K562 (cell line): Measurements from ENCODE around the gene ACVR1C. TPM values are rescaled to one million over a fixed set of nuclear protein-coding genes. Genes with fewer than 3 reads are reported as not detected.

ENCODE experiments used
- ATAC-seq: fragments of 200-7000 bp; cut with Tn5 transposase; 3 replicates; pipeline ENCODE4 v1.9.1; 2020; ENCODE audit warnings: moderate library complexity
- BruUV-seq: library from RNA; stranded (reverse); fragments of 400-500 nt; replicated peaks from 2 replicates; lab custom pipeline; 2021; lab: Mats Ljungman, UMichigan
- CTCF ChIA-PET: fragments of 300-600 bp; formaldehyde crosslinking; extraction: SDS; loops from one replicate; lab custom pipeline; 2021; ENCODE audit warnings: low intra/inter-chr PET ratio; lab: Yijun Ruan, JAX
- POLR2A ChIA-PET: fragments of 300-600, 350-650 bp; sonication (Branson Sonifier 250); formaldehyde crosslinking; extraction: SDS; loops from one replicate; lab custom pipeline; 2021; ENCODE audit warnings: antibody characterized with exemption, inconsistent platforms; lab: Yijun Ruan, JAX
- DNase-seq, 4 experiments: peaks; one replicate each; pipeline versions ENCODE4 v3.0.0 to v3.0.0-alpha.2; 2011 to 2018; ENCODE audit warnings: low spot score in 3 of 4, mixed read lengths in 3 of 4; ENCODE audit errors: extremely low read depth in 1 of 4
- FAIRE-seq: peaks from 2 replicates; lab custom pipeline; 2011; peaks lifted over from hg19 to GRCh38; lab: Jason Lieb, UNC
- H2AFZ ChIP-seq: 2 replicates; pipeline ENCODE4 v1.6.0; 2011; ENCODE audit warnings: low read depth, low read length, control low read depth, inconsistent platforms
- H3K27ac ChIP-seq: fragments of 200-600 bp; 3 replicates; pipeline ENCODE4 v1.8.0; 2011; ENCODE audit warnings: low read depth, mild to moderate bottlenecking, control low read depth, inconsistent platforms, low read length, moderate library complexity, mixed read lengths; ENCODE audit errors: extremely low read depth
- H3K27me3 ChIP-seq, 2 experiments: fragments of 300-600 bp in 1 of 2; 2 replicates in 1 of 2; 3 replicates in 1 of 2; pipeline versions ENCODE4 v1.6.0 to v1.8.0; 2011; ENCODE audit warnings: inconsistent platforms in 2 of 2, low read length in 2 of 2, mild to moderate bottlenecking in 1 of 2, mixed read lengths in 1 of 2, moderate library complexity in 1 of 2; ENCODE audit not compliant: control insufficient read depth in 2 of 2, insufficient read depth in 2 of 2
- H3K36me3 ChIP-seq: fragments of 300-600 bp; 3 replicates; pipeline ENCODE4 v1.8.0; 2011; ENCODE audit warnings: mild to moderate bottlenecking, low read length, inconsistent platforms; ENCODE audit not compliant: control insufficient read depth, insufficient read depth
- H3K4me1 ChIP-seq, 2 experiments: fragments of 200-600 bp in 1 of 2; replicated peaks in 1 of 2; 2 replicates in 1 of 2; 3 replicates in 1 of 2; pipeline versions ENCODE4 v1.5.1 to v1.8.0; 2011; ENCODE audit warnings: inconsistent platforms in 2 of 2, low read length in 2 of 2, mild to moderate bottlenecking in 1 of 2, mixed read lengths in 1 of 2, moderate library complexity in 1 of 2; ENCODE audit not compliant: control insufficient read depth in 2 of 2, insufficient read depth in 2 of 2
- H3K4me2 ChIP-seq: 2 replicates; pipeline ENCODE4 v1.6.1; 2011; ENCODE audit warnings: low read length, control low read depth, inconsistent platforms, mixed read lengths; ENCODE audit not compliant: insufficient read depth
- H3K4me3 ChIP-seq: fragments of 200-600 bp; sonication (generic), shearing (Covaris generic); 2 replicates; pipeline ENCODE4 v1.5.1; 2016; ENCODE audit warnings: control low read depth, inconsistent platforms
- H3K79me2 ChIP-seq: fragments of 200-600 bp; 3 replicates; pipeline ENCODE4 v1.8.0; 2011; ENCODE audit warnings: low read length, inconsistent platforms; ENCODE audit not compliant: control insufficient read depth, insufficient read depth
- H3K9ac ChIP-seq, 2 experiments: 2 replicates each; pipeline versions ENCODE4 v1.6.0 to v1.6.1; 2011; ENCODE audit warnings: low read depth in 2 of 2, low read length in 2 of 2, control low read depth in 1 of 2, inconsistent platforms in 1 of 2, mild to moderate bottlenecking in 1 of 2, mixed read lengths in 1 of 2; ENCODE audit not compliant: insufficient read depth in 1 of 2
- H3K9me1 ChIP-seq: one replicate; pipeline ENCODE4 v1.6.0; 2011; ENCODE audit warnings: inconsistent platforms, mild to moderate bottlenecking, low read length, moderate library complexity; ENCODE audit not compliant: control insufficient read depth, insufficient read depth
- H3K9me3 ChIP-seq: replicated peaks from 2 replicates; pipeline ENCODE4 v1.5.1; 2011; ENCODE audit warnings: low read depth, low read length, inconsistent platforms; ENCODE audit not compliant: control insufficient read depth, insufficient read depth
- H4K20me1 ChIP-seq: replicated peaks from 2 replicates; pipeline ENCODE4 v1.6.1; 2011; ENCODE audit warnings: low read length, inconsistent platforms, mixed read lengths; ENCODE audit not compliant: control insufficient read depth, insufficient read depth
- L3MBTL2 ChIP-seq: fragments of 450-650 bp; IDR thresholded peaks from 2 replicates; pipeline ENCODE4 v1.6.1; 2016; ENCODE audit warnings: mild to moderate bottlenecking, moderate library complexity
- MEIS2 ChIP-seq: fragments of 450-650 bp; IDR thresholded peaks from 2 replicates; pipeline ENCODE4 v1.6.1; 2014; ENCODE audit warnings: mild to moderate bottlenecking; ENCODE audit not compliant: partially characterized antibody
- MYBL2 ChIP-seq, 2 experiments: fragments of 450-650 bp in 1 of 2; sonication (generic) in 1 of 2; formaldehyde crosslinking in 1 of 2; IDR thresholded peaks; 2 replicates each; pipeline versions ENCODE4 v1.6.1 to v1.8.1; 2017 to 2022; ENCODE audit warnings: borderline replicate concordance in 1 of 2, inconsistent platforms in 1 of 2, low read depth in 1 of 2, mild to moderate bottlenecking in 1 of 2, missing genetic modification reagents in 1 of 2, moderate library complexity in 1 of 2
- RBM25 ChIP-seq: fragments of 200-400 bp; formaldehyde crosslinking; IDR thresholded peaks from 2 replicates; pipeline ENCODE4 v1.6.1; 2018; ENCODE audit warnings: low read length, low read depth, moderate library complexity; ENCODE audit not compliant: severe bottlenecking
- ZEB2 ChIP-seq: fragments of 450-650 bp; IDR thresholded peaks from 2 replicates; pipeline ENCODE4 v1.6.1; 2016
- ZNF175 ChIP-seq: fragments of 200-800 bp; sonication (Bioruptor generic); IDR thresholded peaks from 2 replicates; pipeline ENCODE4 v1.6.1; 2016; ENCODE audit warnings: low read depth, mild to moderate bottlenecking, missing genetic modification characterization, missing compliant biosample characterization
- ZNF408 ChIP-seq: fragments of 250-450 bp; sonication (Bioruptor Pico); IDR thresholded peaks from 2 replicates; pipeline ENCODE4 v1.4.0; 2020; ENCODE audit warnings: low read depth, mild to moderate bottlenecking, moderate library complexity
- WGBS: fragments of 100-300 bp; shearing (Covaris generic); methylation state at CpG from one replicate; pipeline ENCODE4 v1.1.6; 2016; ENCODE audit warnings: low coverage, mixed read lengths; ENCODE audit not compliant: insufficient coverage; ENCODE audit errors: missing lambda C conversion rate; 5-methylcytosine and 5-hydroxymethylcytosine counted together
- in situ Hi-C: fragments of 300-500 bp; cut with MboI; formaldehyde crosslinking; loops from 4 replicates; pipeline ENCODE4 v1.15.0; 2018; ENCODE audit warnings: inconsistent platforms, mixed read lengths
- intact Hi-C: fragments of 100-400 bp; cut with micrococcal nuclease; formaldehyde crosslinking; loops from 2 replicates; pipeline ENCODE4 v1.14.2; 2022
- polyA plus RNA-seq, 8 experiments: library from polyadenylated mRNA; depleted of rRNA in 4 of 8; stranded (reverse) in 5 of 8; unstranded in 3 of 8; fragments of >200 nt; fragmentation: Nextera tagmentation in 2 of 8; fragmentation: Illumina TruSeq in 1 of 8; extraction: Ambion mirVana in 2 of 8; extraction: Trizol in 1 of 8; gene quantifications; 2 replicates each; pipeline versions ENCODE4 v1.2.1 to v1.2.3, GENCODE V29; 2011 to 2014; ENCODE audit warnings: inconsistent platforms in 1 of 8, missing spikeins in 1 of 8
- total RNA-seq, 7 experiments: library from RNA; depleted of rRNA in 6 of 7; stranded (reverse); fragments of >200 nt in 6 of 7; fragmentation: Illumina TruSeq in 2 of 7; extraction: Trizol in 2 of 7; gene quantifications; 2 replicates each; pipeline versions ENCODE4 v1.2.1 to v1.2.3, GENCODE V29; 2011 to 2021; ENCODE audit warnings: low replicate concordance in 1 of 7
- TF ChIP-seq, protein P1 (sequence below), 3 experiments: fragments of 200-800 bp in 1 of 3; sonication (Bioruptor generic) in 1 of 3; sonication (generic) in 1 of 3; formaldehyde crosslinking in 1 of 3; IDR thresholded peaks; 2 replicates each; pipeline versions ENCODE4 v1.6.1 to v1.8.0; 2016 to 2022; ENCODE audit warnings: mild to moderate bottlenecking in 2 of 3, missing compliant biosample characterization in 2 of 3, missing genetic modification characterization in 2 of 3, missing genetic modification reagents in 1 of 3
- TF ChIP-seq, protein P2 (sequence below): sonication (generic); formaldehyde crosslinking; IDR thresholded peaks from 2 replicates; pipeline ENCODE4 v1.5.0; 2020; ENCODE audit warnings: missing genetic modification reagents
- TF ChIP-seq, protein P3 (sequence below): sonication (generic); formaldehyde crosslinking; IDR thresholded peaks from 2 replicates; pipeline ENCODE4 v1.8.0; 2023; ENCODE audit warnings: mild to moderate bottlenecking, missing genetic modification reagents

The ACVR1C gene
- total and polyA plus RNA-seq, 9 of the 15 experiments (the other 6 are each of a cell fraction or from before 2014, with no cell fraction given), result 0.05 to 0.58 (median 0.28) TPM

DNA sequence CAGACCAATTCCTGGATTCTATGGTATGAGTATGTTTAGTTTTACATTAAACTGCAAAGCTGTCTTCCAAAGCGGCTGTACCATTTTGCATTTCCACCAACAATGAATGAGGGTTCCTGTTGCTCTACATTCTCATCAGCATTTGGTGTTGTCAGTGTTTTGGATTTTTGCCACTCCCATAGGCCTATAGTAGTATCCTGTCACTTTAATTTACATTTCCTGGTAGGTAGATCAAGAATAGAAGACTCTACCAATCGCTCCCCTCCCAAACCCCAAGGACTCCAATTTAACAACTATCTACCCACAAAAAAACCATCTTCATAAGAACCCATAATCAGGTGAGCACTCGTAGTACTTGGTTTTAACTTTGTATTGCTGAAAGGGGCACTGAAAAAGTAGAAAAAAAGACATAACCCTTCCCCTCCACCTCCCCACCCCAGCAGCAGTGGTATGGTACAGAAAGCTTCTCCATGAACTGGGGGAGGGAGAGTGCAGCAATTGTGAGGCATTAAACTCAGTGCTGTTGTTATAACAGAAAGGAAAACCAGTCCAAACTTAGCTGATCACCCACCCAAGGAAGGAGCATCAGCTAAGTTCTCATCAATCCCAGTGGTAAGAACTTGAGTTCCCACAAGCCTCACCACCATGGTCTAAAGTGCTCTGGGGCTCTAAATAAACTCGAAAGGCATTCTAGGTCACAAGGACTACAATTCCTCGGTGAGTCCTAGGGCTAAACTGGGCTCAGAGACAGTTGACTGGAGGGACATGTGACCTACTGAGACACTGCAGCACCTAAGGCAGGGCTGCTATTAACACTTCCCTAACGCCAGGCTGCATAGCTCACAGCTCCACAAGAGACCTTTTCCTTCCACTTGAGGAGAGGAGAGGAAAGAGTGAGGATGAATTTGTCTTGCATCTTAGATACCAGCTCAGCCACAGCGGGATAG is 149.3 kb downstream of the ACVR1C start:
- intact Hi-C loops, result loop anchor here (5.0 kb wide), 1 partner anchor 152 kb away; the partner anchor contains the start of gene ERMN
- DNase-seq (no peak), ATAC-seq (peak; percentile 60), FAIRE-seq (no peak)
- Histone ChIP-seq H3K9me3 (no peaks in the 10 kb centered on the region), H2AFZ (peak overlapping the region; percentile 74), H3K36me3 (no peaks in the 10 kb centered on the region), H3K9me1 (no peaks in the 10 kb centered on the region), H3K79me2 (no peaks in the 10 kb centered on the region), H4K20me1 (no peaks in the 10 kb centered on the region), H3K4me3 (no peak overlapping the region), H3K27me3 (no peaks in the 10 kb centered on the region), H3K9ac (no peak overlapping the region), H3K4me1 (peaks cover 0 to 22% of the 10 kb centered on the region in 2 experiments; a peak in 3 of 5 replicates), H3K27ac (no peak overlapping the region), H3K4me2 (no peak overlapping the region)
- BruUV-seq, result no TSS peak
- ChIA-PET CTCF (no interaction called here), POLR2A (no interaction called here)
- in situ Hi-C loops, result loop anchor here (25.0 kb wide), 1 partner anchor 1258 kb away; no protein-coding TSS in a partner anchor
- WGBS, result 16% methylated on average over 7 of the region's 7 CpGs
- TF ChIP-seq L3MBTL2 (peak; percentile 35; the same call in 1 of the 2 replicates), ZEB2 (no peak), ZNF408 (CRISPR knock-in tag) (no peak), MYBL2 (IDR thresholded peaks at IDR 0.05; ENCODE audit: low read depth) (no peak), MYBL2 (CRISPR knock-in tag; IDR thresholded peaks at IDR 0.05; ENCODE audit: borderline replicate concordance) (no peak), MEIS2 (peak; percentile 2), ZNF175 (CRISPR knock-in tag) (peak; percentile 61; the same call in 1 of the 2 replicates), RBM25 (no peak)
- TF ChIP-seq, protein P1, sequence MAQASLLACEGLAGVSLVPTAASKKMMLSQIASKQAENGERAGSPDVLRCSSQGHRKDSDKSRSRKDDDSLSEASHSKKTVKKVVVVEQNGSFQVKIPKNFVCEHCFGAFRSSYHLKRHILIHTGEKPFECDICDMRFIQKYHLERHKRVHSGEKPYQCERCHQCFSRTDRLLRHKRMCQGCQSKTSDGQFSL (CRISPR knock-in tag; IDR thresholded peaks at IDR 0.05), result no peak
- TF ChIP-seq, protein P1 (tag; IDR thresholded peaks at IDR 0.05), result no peak
- TF ChIP-seq, protein P2, sequence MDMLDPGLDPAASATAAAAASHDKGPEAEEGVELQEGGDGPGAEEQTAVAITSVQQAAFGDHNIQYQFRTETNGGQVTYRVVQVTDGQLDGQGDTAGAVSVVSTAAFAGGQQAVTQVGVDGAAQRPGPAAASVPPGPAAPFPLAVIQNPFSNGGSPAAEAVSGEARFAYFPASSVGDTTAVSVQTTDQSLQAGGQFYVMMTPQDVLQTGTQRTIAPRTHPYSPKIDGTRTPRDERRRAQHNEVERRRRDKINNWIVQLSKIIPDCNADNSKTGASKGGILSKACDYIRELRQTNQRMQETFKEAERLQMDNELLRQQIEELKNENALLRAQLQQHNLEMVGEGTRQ (CRISPR knock-in tag), result peak; percentile 43
- TF ChIP-seq, protein P3, sequence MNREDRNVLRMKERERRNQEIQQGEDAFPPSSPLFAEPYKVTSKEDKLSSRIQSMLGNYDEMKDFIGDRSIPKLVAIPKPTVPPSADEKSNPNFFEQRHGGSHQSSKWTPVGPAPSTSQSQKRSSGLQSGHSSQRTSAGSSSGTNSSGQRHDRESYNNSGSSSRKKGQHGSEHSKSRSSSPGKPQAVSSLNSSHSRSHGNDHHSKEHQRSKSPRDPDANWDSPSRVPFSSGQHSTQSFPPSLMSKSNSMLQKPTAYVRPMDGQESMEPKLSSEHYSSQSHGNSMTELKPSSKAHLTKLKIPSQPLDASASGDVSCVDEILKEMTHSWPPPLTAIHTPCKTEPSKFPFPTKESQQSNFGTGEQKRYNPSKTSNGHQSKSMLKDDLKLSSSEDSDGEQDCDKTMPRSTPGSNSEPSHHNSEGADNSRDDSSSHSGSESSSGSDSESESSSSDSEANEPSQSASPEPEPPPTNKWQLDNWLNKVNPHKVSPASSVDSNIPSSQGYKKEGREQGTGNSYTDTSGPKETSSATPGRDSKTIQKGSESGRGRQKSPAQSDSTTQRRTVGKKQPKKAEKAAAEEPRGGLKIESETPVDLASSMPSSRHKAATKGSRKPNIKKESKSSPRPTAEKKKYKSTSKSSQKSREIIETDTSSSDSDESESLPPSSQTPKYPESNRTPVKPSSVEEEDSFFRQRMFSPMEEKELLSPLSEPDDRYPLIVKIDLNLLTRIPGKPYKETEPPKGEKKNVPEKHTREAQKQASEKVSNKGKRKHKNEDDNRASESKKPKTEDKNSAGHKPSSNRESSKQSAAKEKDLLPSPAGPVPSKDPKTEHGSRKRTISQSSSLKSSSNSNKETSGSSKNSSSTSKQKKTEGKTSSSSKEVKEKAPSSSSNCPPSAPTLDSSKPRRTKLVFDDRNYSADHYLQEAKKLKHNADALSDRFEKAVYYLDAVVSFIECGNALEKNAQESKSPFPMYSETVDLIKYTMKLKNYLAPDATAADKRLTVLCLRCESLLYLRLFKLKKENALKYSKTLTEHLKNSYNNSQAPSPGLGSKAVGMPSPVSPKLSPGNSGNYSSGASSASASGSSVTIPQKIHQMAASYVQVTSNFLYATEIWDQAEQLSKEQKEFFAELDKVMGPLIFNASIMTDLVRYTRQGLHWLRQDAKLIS (CRISPR knock-in tag), result no peak
